H4 (cell line): ENCODE results near the gene C1orf105. TPM values are rescaled to one million over a fixed set of nuclear protein-coding genes. Genes with fewer than 3 reads are reported as not detected.
A peak's percentile ranks its signal among the peaks of the same experiment; 100 is the strongest.

Experiments used
- DNase-seq: peaks from one replicate; pipeline ENCODE4 v3.0.0-alpha.2; 2015; ENCODE audit warnings: low spot score
- total RNA-seq: library from RNA; depleted of rRNA; stranded (reverse); fragments of >200 nt; shearing (Covaris generic); gene quantifications from 2 replicates; pipeline ENCODE4 v1.2.3, GENCODE V29; 2014

C1orf105 gene
- total RNA-seq, 1 experiment from 2014 or later = not detected

GRCh38 chr1:172395576-172395975 is 24.9 kb upstream of the C1orf105 start:
- no peak for DNase-seq

- DNase-seq = no peak
These were observed 23.3 kb upstream of the C1orf105 start for GRCh38 chr1:172397221-172397620.

GRCh38 chr1:172397633-172398032 is 22.9 kb upstream of the C1orf105 start:
- DNase-seq = no peak

- DNase-seq = no peak
These were observed 22.3 kb upstream of the C1orf105 start for GRCh38 chr1:172398193-172398592.

- peak; percentile 93 for DNase-seq
These were observed 21.3 kb upstream of the C1orf105 start for GRCh38 chr1:172398970-172399755.

GRCh38 chr1:172399756-172400721 is 20.4 kb upstream of the C1orf105 start:
- DNase-seq = no peak

- DNase-seq = no peak
These were observed 19.8 kb upstream of the C1orf105 start for GRCh38 chr1:172400722-172401105.

- no peak for DNase-seq
These were observed 19.0 kb upstream of the C1orf105 start for GRCh38 chr1:172401477-172401876.

- DNase-seq = no peak
These were observed 18.6 kb upstream of the C1orf105 start for GRCh38 chr1:172401892-172402291.

GRCh38 chr1:172402878-172403569 is 17.5 kb upstream of the C1orf105 start:
- no peak for DNase-seq

- DNase-seq = no peak
These were observed 16.4 kb upstream of the C1orf105 start for GRCh38 chr1:172404121-172404520.

- DNase-seq = no peak
These were observed 14.6 kb upstream of the C1orf105 start for GRCh38 chr1:172405912-172406311.

GRCh38 chr1:172406968-172407367 is 13.5 kb upstream of the C1orf105 start:
- DNase-seq = no peak

GRCh38 chr1:172408958-172409357 is 11.5 kb upstream of the C1orf105 start:
- DNase-seq = no peak

- no peak for DNase-seq
These were observed 10.5 kb upstream of the C1orf105 start for GRCh38 chr1:172410027-172410426.

- no peak for DNase-seq
These were observed 8.6 kb upstream of the C1orf105 start for GRCh38 chr1:172411791-172412338.

- DNase-seq = no peak
These were observed 6.2 kb upstream of the C1orf105 start for GRCh38 chr1:172414331-172414730.

- no peak for DNase-seq
These were observed 3.9 kb upstream of the C1orf105 start for GRCh38 chr1:172416496-172417035.

- no peak for DNase-seq
These were observed 2.9 kb upstream of the C1orf105 start for GRCh38 chr1:172417557-172417956.

GRCh38 chr1:172421974-172422604 is 1.6 kb downstream of the C1orf105 start:
- DNase-seq = no peak

GRCh38 chr1:172423336-172423735 is 2.9 kb downstream of the C1orf105 start:
- no peak for DNase-seq
